ENCODE data around the gene ANKS4B. TPM values are rescaled to one million over a fixed set of nuclear protein-coding genes. Genes with fewer than 3 reads are reported as not detected.
A peak's percentile ranks its signal among the peaks of the same experiment; 100 is the strongest.

The ANKS4B gene
- total RNA-seq, 2 donors from 2014 or later: 0.78 TPM; not detected in 1

- TF ChIP-seq CTCF (IDR thresholded peaks at IDR 0.05) (no peak), POLR2A (IDR thresholded peaks at IDR 0.05) (no peak)
- DNase-seq (no peak), ATAC-seq (no peak)
- Histone ChIP-seq H3K27ac (peak overlapping the region; percentile 64 to 82 (median 72)), H3K36me3 (replicated peaks in 1 of 2; ENCODE audit: insufficient read depth in 1 of 2, low read depth in 2 of 2) (no peaks in the 10 kb centered on the region), H3K4me3 (peak overlapping the region in 1 of 2 donors; percentile 21), H3K27me3 (no peaks in the 10 kb centered on the region), H3K9me3 (no peaks in the 10 kb centered on the region), H3K4me1 (peaks cover 10% of the 10 kb centered on the region)
- 0 to 3% methylated on average over 2 to 15 of the region's 17 CpGs for WGBS, 2 donors
- intact Hi-C loops (cut with DNase I): no loop called here
These were observed 68.4 kb downstream of the ANKS4B start for GRCh38 chr16:21301895-21302291.

DNA sequence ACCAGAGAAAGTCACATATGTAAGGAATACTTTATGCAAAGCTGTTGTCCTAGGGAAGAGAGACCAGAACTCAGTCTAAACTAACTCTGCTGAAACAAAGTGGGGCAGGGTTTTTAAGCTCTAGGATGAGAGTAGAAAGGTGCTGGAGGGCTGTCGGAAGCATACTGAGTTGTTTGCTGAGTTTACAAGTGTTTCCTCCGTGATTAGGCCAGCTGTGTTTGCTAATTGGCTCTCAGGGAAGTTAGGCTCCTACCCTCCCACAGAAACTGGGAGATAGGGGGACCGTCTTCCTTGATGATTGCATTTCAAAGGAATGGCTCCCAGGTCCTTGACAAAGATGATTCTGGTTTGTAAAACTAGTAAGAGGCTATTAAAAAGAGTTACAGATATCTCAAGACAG is 69.0 kb downstream of the ANKS4B start:
- H3K27me3 ChIP-seq: no peaks in the 10 kb centered on the region
- no peak for TF ChIP-seq CTCF (IDR thresholded peaks at IDR 0.05)
- no peak for TF ChIP-seq POLR2A (IDR thresholded peaks at IDR 0.05)
- DNase-seq (no peak), ATAC-seq (no peak)
- no peak overlapping the region for H3K27ac ChIP-seq
- H3K9me3 ChIP-seq: no peaks in the 10 kb centered on the region
- 30 to 35% methylated on average over 3 of the region's 3 CpGs for WGBS, 2 donors
- no peak overlapping the region for H3K4me3 ChIP-seq
- intact Hi-C loops (cut with DNase I): no loop called here
- H3K36me3 ChIP-seq (replicated peaks in 1 of 2; ENCODE audit: insufficient read depth in 1 of 2, low read depth in 2 of 2): no peaks in the 10 kb centered on the region
- H3K4me1 ChIP-seq: peaks cover 10% of the 10 kb centered on the region

- H3K4me3 ChIP-seq: no peak overlapping the region
These were observed 69.5 kb downstream of the ANKS4B start for GRCh38 chr16:21302898-21303528.

More at GRCh38 chr16:21302898-21303528, 69.5 kb downstream of the ANKS4B start:
- ATAC-seq (no peak), DNase-seq (no peak)
- no peaks in the 10 kb centered on the region for H3K9me3 ChIP-seq
- no peaks in the 10 kb centered on the region for H3K27me3 ChIP-seq
- intact Hi-C loops (cut with DNase I): no loop called here
- TF ChIP-seq POLR2A (IDR thresholded peaks at IDR 0.05) (no peak), CTCF (IDR thresholded peaks at IDR 0.05) (no peak)
- H3K4me1 ChIP-seq: peaks cover 10% of the 10 kb centered on the region
- H3K36me3 ChIP-seq (replicated peaks in 1 of 2; ENCODE audit: insufficient read depth in 1 of 2, low read depth in 2 of 2): no peaks in the 10 kb centered on the region
- 75 to 81% methylated on average over 4 of the region's 4 CpGs for WGBS, 2 donors
- no peak overlapping the region for H3K27ac ChIP-seq

Other genes with a start within 250 kb of the ANKS4B start
- not detected for gene DNAH3, start 82.9 kb upstream of the ANKS4B start, total RNA-seq
- gene LDAF1, start 75.0 kb upstream of the ANKS4B start, total RNA-seq: 10 to 100 TPM in 1 of 2 donors, 1 to 10 TPM in 1; 4.9 to 32.4 TPM
- not detected for gene ZP2, start 22.1 kb upstream of the ANKS4B start, total RNA-seq
- under 1 TPM in 1 of 2 donors, not detected in 1; 0.78 TPM for gene CRYM, start 44.6 kb downstream of the ANKS4B start, total RNA-seq

All from body of pancreas (tissue), 4 donors.